Measurements from ENCODE around the gene L2HGDH. TPM values are rescaled to one million over a fixed set of nuclear protein-coding genes. Genes with fewer than 3 reads are reported as not detected.

L2HGDH gene
- total and polyA plus RNA-seq, 2 of the 4 experiments (the other 2 are of a cell fraction): 3.1 to 3.8 TPM

GRCh38 chr14:50288146-50288545, 23.9 kb downstream of the L2HGDH start:
- 100% methylated on average over 2 of the region's 5 CpGs; no CpG with 5 or more reads in 1 of the 2 experiments for WGBS, 2 experiments (ENCODE audit: extremely low coverage in 2 of 2, insufficient read length in 1 of 2)
- Histone ChIP-seq H2BK5ac (ENCODE audit: low read depth, low read length, poor library complexity, severe bottlenecking) (no peak overlapping the region), H3K4me3 (ENCODE audit: insufficient read depth, low read depth, low read length) (no peak overlapping the region), H3K23ac (ENCODE audit: low read depth, low read length) (no peak overlapping the region), H3K27me3 (ENCODE audit: control insufficient read depth, insufficient read depth, low read length) (no peaks in the 10 kb centered on the region), H2BK15ac (ENCODE audit: low read depth, low read length) (no peak overlapping the region), H2AK9ac (replicated peaks; ENCODE audit: low read depth, low read length, poor library complexity) (no peak overlapping the region), H4K91ac (ENCODE audit: insufficient read depth, low read depth, low read length) (no peak overlapping the region), H4K8ac (ENCODE audit: low read depth in 2 of 2, low read length in 2 of 2) (no peak overlapping the region), H3K36me3 (ENCODE audit: control insufficient read depth, insufficient read depth, low read length) (no peaks in the 10 kb centered on the region), H4K5ac (ENCODE audit: low read depth, low read length) (no peak overlapping the region), H4K20me1 (ENCODE audit: insufficient read depth, low read length) (no peaks in the 10 kb centered on the region), H3K4me2 (ENCODE audit: low read depth, low read length) (no peak overlapping the region), H3K18ac (ENCODE audit: low read depth, low read length) (no peak overlapping the region), H2BK20ac (ENCODE audit: low read depth, low read length) (no peak overlapping the region), H3K4ac (ENCODE audit: low read depth, low read length) (no peak overlapping the region), H3K56ac (ENCODE audit: extremely low read depth, insufficient read depth, low read length) (no peak overlapping the region), H2AK5ac (ENCODE audit: low read depth, low read length) (no peak overlapping the region), H2BK120ac (ENCODE audit: low read depth, low read length) (no peak overlapping the region), H3K9ac (ENCODE audit: low read depth, low read length) (no peak overlapping the region), H3K9me3 (ENCODE audit: control insufficient read depth, insufficient read depth, low read length) (no peaks in the 10 kb centered on the region), H3K27ac (ENCODE audit: insufficient read depth, low read length) (no peak overlapping the region), H3K14ac (replicated peaks; ENCODE audit: low read depth, low read length) (no peak overlapping the region), H3K4me1 (ENCODE audit: control insufficient read depth, insufficient read depth, low read length) (no peaks in the 10 kb centered on the region), H3K9me1 (ENCODE audit: insufficient read depth, low read length) (no peaks in the 10 kb centered on the region), H2AFZ (replicated peaks; ENCODE audit: low read length, poor library complexity) (no peak overlapping the region), H3K79me1 (ENCODE audit: low read depth in 1 of 2, low read length in 2 of 2) (no peaks in the 10 kb centered on the region)
- TF ChIP-seq MAZ (IDR thresholded peaks at IDR 0.05; ENCODE audit: borderline replicate concordance, low read depth, low read length) (no peak), RFX5 (IDR thresholded peaks at IDR 0.05; ENCODE audit: low read depth, low read length) (no peak), POLR2A (IDR thresholded peaks at IDR 0.05; ENCODE audit: low read depth, low read length) (no peak), CHD1 (IDR thresholded peaks at IDR 0.05; ENCODE audit: low read depth, low read length) (no peak), FOS (IDR thresholded peaks at IDR 0.05; ENCODE audit: low read depth, low read length) (no peak), RAD21 (IDR thresholded peaks at IDR 0.05; ENCODE audit: low read length) (no peak), MAFK (IDR thresholded peaks at IDR 0.05; ENCODE audit: low read depth, low read length) (no peak)
- ChIA-PET POLR2A (ENCODE audit: unreplicated experiment) (interaction anchor here (0.9 kb wide), 1 partner anchor 24 kb away, joined by 3 read pairs; no protein-coding TSS in a partner anchor), CTCF (interaction anchor here (0.6 kb wide), 1 partner anchor 18 kb away, joined by 5 read pairs; no protein-coding TSS in a partner anchor)
- no TSS peak for BruUV-seq (replicated peaks)
- ATAC-seq (ENCODE audit: low read depth) (no peak), DNase-seq (no peak)
- dilution Hi-C loops (cut with HindIII; ENCODE audit: low sequenced_read_pairs, unreplicated experiment): no loop called here
- intact Hi-C loops (cut with micrococcal nuclease): no loop called here
- in situ Hi-C loops (cut with MboI; ENCODE audit: low sequenced_read_pairs): no loop called here

Measured in IMR-90 (cell line).